ENCODE results near the gene AHRR.

The AHRR gene

DNA sequence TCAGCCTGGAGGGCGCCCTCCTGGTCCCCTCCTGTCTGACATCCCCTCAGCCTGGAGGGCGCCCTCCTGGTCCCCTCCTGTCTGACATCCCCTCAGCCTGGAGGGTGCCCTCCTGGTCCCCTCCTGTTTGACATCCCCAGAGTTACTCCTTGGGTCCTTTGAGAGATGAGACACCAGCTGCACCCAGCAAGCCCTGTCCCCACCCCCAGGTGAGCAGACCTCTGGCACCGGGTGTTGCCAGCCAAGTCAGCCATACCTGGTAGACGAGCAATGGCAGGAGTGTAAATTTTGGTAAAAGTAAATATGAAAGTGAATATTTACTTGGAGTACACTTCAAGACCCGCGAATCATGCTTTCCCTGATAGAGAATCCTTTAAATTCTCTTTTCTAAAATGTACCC is 146.9 kb downstream of the AHRR start:
- no peak overlapping the region for H3K4me3 ChIP-seq (ENCODE audit: low read depth, low read length)
- TF ChIP-seq, protein P1, sequence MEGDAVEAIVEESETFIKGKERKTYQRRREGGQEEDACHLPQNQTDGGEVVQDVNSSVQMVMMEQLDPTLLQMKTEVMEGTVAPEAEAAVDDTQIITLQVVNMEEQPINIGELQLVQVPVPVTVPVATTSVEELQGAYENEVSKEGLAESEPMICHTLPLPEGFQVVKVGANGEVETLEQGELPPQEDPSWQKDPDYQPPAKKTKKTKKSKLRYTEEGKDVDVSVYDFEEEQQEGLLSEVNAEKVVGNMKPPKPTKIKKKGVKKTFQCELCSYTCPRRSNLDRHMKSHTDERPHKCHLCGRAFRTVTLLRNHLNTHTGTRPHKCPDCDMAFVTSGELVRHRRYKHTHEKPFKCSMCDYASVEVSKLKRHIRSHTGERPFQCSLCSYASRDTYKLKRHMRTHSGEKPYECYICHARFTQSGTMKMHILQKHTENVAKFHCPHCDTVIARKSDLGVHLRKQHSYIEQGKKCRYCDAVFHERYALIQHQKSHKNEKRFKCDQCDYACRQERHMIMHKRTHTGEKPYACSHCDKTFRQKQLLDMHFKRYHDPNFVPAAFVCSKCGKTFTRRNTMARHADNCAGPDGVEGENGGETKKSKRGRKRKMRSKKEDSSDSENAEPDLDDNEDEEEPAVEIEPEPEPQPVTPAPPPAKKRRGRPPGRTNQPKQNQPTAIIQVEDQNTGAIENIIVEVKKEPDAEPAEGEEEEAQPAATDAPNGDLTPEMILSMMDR (IDR thresholded peaks at IDR 0.05; ENCODE audit: low read depth, low read length), result no peak
- DNase-seq (ENCODE audit: low read depth, low spot score), result no peak
- in situ Hi-C loops (cut with HindIII; ENCODE audit: low sequenced_read_pairs), result no loop called here

DNA sequence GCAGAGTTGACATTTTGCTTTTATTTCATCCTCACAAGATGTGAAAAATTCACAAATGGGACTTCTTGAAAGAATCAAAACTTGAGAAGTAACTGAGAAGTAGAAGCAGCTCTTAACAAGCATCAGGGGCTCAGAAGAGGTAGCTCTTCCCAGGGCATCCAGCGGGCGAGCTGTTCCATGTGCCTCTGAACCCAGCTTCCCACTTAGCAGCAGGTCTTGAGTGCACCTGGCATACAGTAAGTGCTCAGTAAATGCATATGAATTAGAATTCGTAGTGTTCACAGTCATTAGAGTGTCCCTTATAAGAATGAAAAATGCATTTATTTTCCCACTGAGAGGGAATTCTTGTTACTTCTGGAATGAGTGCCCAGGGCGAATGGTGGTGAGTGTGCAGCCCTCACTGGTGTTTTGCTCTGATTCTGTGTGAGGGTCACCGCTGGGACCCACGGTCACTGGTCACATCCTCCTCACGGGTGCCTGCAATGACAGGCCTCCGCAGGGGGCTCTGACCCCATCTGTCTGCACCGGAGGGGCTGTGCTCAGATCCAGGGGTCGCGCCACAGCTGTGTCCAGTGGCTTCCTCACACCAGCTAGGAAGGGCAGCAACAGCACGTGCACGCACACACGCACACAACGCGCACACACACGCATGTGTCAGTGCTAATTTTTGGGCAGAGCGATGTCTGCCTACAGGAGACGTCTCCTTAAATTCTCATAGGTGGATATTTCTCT is 148.4 kb downstream of the AHRR start:
- no peak for DNase-seq (ENCODE audit: low read depth, low spot score)
- TF ChIP-seq, protein P1 (IDR thresholded peaks at IDR 0.05; ENCODE audit: low read depth, low read length), result no peak
- H3K4me3 ChIP-seq (ENCODE audit: low read depth, low read length), result no peak overlapping the region
- in situ Hi-C loops (cut with HindIII; ENCODE audit: low sequenced_read_pairs), result no loop called here

GRCh38 chr5:470961-471749 is 149.6 kb downstream of the AHRR start:
- TF ChIP-seq, protein P1 (IDR thresholded peaks at IDR 0.05; ENCODE audit: low read depth, low read length), result no peak
- in situ Hi-C loops (cut with HindIII; ENCODE audit: low sequenced_read_pairs), result no loop called here
- no peak for DNase-seq (ENCODE audit: low read depth, low spot score)
- no peak overlapping the region for H3K4me3 ChIP-seq (ENCODE audit: low read depth, low read length)

GRCh38 chr5:471750-472058 is 150.2 kb downstream of the AHRR start:
- peak overlapping the region; percentile 61 for H3K4me3 ChIP-seq (ENCODE audit: low read depth, low read length)
- in situ Hi-C loops (cut with HindIII; ENCODE audit: low sequenced_read_pairs), result no loop called here
- TF ChIP-seq, protein P1 (IDR thresholded peaks at IDR 0.05; ENCODE audit: low read depth, low read length), result no peak
- DNase-seq (ENCODE audit: low read depth, low spot score), result no peak

- in situ Hi-C loops (cut with HindIII; ENCODE audit: low sequenced_read_pairs), result no loop called here
- no peak for DNase-seq (ENCODE audit: low read depth, low spot score)
- TF ChIP-seq, protein P1 (IDR thresholded peaks at IDR 0.05; ENCODE audit: low read depth, low read length), result no peak
- H3K4me3 ChIP-seq (ENCODE audit: low read depth, low read length), result peak overlapping the region; percentile 61
Measured at GRCh38 chr5:472076-472655, 150.7 kb downstream of the AHRR start.

GRCh38 chr5:472656-473550 is 151.4 kb downstream of the AHRR start:
- TF ChIP-seq, protein P1 (IDR thresholded peaks at IDR 0.05; ENCODE audit: low read depth, low read length), result no peak
- DNase-seq (ENCODE audit: low read depth, low spot score), result peak; percentile 63
- in situ Hi-C loops (cut with HindIII; ENCODE audit: low sequenced_read_pairs), result no loop called here
- peak overlapping the region; percentile 61 for H3K4me3 ChIP-seq (ENCODE audit: low read depth, low read length)

All from astrocyte of the spinal cord (primary cell).